GM19193 (cell line): ENCODE results near the gene TTC7B.

Experiments
- POLR2A ChIP-seq: IDR thresholded peaks from 4 replicates; pipeline ENCODE4 v1.6.1; 2011; ENCODE audit not compliant: insufficient read depth, insufficient read length; ENCODE audit errors: extremely low read depth

Gene TTC7B

DNA sequence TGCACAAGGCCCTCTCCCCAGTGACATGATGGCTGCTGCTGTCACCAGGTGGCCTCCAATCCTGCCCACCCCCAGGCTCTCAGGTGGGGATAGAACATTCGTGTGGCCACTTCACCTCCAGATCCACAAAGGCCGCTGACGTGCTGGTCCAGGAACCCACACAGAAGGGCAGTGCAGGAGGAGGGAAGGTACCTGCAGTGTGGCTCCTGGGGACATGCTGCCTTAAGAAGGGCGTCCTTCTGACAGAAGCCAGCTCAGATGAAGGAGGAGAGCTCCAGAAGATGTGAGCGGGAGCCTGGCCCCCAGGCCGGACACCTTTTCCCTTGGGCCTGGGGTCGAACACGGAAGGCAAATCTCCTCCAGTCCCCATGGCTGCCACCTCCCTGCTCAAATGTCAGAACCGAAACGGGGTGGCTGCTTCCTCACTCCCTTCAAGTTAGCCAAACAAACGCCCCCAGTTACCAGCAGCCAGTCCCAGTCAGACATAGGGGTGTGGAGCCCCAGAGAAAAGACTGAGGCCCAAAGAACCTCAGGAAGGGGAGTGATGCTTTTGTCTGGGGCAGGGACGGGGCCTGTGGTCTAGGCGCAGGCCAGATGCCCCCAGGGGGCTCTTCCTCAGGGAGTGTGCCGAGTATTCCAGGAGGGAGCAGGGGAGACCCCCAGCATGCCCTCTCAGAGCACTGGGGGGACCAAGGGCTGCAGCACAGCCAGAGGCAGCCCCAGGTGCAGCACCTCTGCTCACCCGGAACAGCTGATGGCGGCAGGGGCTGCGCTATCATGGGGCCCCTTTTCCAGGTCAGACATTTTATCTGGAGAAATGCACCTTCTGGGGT lies 263.5 kb downstream of the TTC7B start:
- TF ChIP-seq POLR2A: no peak

GRCh38 chr14:90551733-90552464 lies 264.3 kb downstream of the TTC7B start:
- no peak for TF ChIP-seq POLR2A

- TF ChIP-seq POLR2A: no peak
Observed at GRCh38 chr14:90551070-90551704, 265.0 kb downstream of the TTC7B start.

DNA sequence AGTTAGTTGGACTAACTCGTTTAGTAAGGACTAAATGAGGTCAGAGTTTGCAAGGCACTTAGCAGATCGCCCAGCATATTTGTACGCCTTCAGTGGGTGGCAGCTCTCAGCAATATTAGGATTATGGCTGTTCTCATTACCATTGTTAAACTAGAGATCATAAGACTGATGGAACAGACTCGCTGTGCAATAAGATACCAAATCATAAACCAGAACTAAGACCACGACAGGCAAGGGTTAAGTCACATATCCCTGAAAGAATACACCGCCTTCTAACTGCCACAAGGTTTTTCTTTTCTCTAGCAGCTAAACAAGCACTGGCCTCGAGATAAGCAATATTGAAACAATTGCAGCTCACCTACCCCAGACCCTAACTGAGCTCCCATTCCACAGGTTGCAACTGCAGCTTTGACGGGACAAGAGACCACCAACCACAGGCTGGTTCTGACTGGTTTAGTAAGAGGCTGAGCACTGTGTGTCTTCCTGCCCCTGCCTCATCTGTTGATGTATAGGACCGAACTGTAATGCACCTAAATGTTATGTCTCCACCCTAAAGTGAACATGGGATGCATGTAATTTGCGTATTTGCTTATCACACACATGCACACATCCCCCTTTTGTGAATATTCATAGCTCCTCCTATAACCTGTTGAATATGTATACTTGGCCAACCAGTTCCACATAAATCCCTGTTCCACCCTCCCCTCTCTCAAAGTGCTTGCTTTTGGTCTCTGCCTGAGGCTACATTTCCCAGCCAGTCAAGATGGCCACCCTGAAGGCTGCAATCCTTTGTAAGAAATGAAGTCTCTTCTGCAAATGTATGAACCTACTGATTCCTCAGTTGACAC lies 266.2 kb downstream of the TTC7B start:
- TF ChIP-seq POLR2A: no peak

DNA sequence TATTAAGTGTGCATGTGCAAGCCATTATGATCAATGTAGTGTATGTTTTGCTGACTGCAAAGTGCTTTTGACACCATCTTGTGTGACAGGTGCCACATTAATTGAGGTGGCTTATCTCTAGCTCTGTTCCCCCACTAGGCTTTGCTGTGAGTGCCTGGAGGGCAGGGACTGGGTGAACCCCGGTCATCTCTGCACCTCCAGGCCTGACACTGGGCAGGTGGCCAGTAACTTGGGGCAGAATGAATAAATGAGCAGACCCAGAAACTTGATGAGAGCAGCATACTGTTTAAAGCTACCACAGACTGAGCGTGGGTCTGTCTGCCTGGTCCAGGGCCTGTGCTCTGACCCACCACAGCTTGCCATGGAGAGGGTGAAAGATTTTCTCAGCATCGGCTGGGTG lies 267.8 kb downstream of the TTC7B start:
- TF ChIP-seq POLR2A: no peak

DNA sequence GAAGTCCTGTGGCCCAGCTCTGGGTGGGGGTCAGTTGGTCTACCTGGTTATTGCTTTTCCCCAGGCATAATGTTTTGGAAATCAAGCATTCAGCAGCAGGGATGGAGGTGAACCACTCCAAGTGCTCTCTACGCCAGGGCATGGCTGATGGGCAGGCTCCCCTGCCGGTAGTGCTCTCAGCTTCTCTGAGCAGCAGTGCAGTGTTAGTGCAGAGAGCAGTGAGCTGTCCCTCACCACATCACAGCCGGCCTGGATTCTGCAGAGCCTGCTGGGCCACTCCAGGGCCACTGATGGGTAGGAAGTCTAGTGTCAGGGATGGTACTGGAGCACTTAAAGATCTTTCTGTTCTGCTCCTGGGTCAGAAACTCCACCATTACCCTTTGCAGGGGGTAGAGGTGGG lies 268.3 kb downstream of the TTC7B start:
- TF ChIP-seq POLR2A: no peak

GRCh38 chr14:90547250-90547649 lies 269.0 kb downstream of the TTC7B start:
- TF ChIP-seq POLR2A: no peak

DNA sequence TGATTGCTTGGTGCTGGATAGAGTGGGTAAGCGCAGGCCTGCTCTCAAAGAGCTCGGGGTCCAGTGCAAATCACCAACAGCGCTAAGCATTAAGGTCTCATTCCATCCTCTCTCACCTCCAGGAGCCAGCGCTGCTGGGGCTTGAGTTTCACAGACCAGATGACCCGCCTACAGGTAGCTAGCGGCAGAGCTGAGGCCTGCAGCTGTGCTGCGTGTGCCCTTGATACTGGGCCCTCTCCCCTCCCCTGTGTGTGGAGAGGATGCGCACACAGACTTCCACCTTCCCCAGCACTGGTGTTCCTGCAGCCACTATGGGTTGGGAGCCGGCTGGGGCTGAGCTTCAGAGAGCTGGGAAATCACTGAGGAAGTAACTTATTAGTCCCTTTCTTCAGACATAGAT lies 269.5 kb downstream of the TTC7B start:
- TF ChIP-seq POLR2A: no peak

DNA sequence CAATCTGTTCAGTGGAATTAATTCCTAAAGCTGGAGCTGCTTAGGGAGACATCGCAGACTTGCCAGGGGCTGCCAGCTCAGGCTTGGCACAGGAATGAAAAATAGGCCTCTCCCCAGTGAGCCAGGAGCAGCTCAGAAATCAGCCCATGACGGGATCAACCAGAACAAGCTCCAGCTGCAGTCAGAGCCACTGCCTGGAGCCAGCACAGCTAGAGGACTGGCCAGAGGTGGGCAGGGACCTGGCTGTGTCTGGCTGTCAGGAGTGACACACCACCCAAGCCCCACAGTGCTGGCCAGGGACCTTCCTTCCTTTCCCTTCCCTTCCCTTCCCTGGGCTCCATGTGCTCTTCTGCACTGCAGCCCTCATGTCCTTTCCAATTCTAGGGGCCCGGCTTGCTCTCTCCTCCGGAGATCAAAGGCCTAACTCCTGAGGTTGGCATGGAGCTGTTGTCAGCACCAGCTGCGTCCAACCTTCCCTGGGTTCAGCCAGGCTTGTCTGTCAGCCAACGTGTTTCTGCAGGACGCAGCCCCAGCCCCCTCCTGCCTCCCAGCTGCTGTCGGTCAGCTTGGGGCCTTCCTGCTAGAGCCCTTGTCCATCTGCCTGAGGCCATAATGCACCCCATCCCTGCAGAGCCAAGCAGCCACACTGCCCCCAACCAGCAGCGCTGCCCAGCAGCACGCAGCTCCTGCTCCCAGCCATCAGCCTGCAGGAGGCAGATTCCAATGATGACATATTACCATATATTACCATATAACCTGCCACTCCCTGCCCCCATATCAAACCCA lies 270.1 kb downstream of the TTC7B start:
- no peak for TF ChIP-seq POLR2A

GRCh38 chr14:90545382-90545781 lies 270.8 kb downstream of the TTC7B start:
- TF ChIP-seq POLR2A: no peak

GRCh38 chr14:90544971-90545370 lies 271.3 kb downstream of the TTC7B start:
- no peak for TF ChIP-seq POLR2A

DNA sequence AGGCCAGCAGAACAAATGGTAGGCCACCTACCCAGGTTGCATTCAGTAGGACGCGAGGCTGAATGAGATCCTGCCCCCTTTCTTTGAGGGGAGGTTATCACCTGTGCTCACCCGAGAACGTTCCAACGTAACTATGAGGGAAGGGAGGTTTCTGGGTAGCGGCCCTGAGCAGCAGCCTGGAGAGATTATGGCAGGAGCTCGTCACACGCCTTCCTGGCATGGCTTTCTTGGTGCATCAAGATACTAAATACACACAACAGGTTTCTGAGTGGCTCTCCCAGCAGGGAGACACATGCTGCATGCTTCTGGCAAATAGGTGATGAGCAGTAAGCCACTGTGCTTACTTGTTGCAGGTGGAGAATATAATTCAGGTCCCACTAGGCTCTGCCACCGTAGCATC lies 271.7 kb downstream of the TTC7B start:
- no peak for TF ChIP-seq POLR2A

DNA sequence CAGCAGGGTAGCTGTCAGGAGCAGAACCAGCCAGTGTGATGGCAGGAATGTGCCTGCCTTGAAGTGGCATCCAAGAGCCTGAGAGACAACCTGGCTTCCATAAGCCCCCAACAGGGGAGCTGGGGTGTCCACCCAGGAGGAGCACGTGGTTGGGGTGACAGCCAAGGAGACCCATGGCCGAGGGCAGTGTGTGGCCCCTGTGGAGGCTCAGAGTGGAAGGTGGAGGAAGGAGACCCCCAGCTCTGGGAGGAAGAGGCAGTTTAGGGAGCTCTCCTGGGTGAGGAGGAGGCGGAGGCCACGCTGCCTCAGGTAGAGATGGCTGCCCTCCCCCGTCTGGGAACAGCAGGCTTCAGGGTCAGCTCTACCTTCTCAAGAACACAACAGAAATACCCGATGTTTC lies 272.4 kb downstream of the TTC7B start:
- no peak for TF ChIP-seq POLR2A

GRCh38 chr14:90541076-90541634 lies 275.1 kb downstream of the TTC7B start:
- TF ChIP-seq POLR2A: no peak
